ENCODE data around the gene EPAS1.
A peak's percentile ranks its signal among the peaks of the same experiment; 100 is the strongest.

EPAS1 gene

GRCh38 chr2:46435796-46436360, 138.7 kb downstream of the EPAS1 start:
- Mint-ChIP-seq H3K9me3 (no peaks in the 10 kb centered on the region), H3K27ac (peak overlapping the region; percentile 60 to 87 (median 76)), H3K4me1 (peaks cover 51% of the 10 kb centered on the region), H3K27me3 (ENCODE audit: low read depth) (peaks cover 5% of the 10 kb centered on the region), H3K36me3 (ENCODE audit: low read depth) (no peaks in the 10 kb centered on the region), H3K4me3 (no peak overlapping the region)
- no peak for TF ChIP-seq CTCF (IDR thresholded peaks at IDR 0.05; ENCODE audit: unreplicated experiment in 3 of 3)
